Measurements from ENCODE around the gene DTNB. TPM values are rescaled to one million over a fixed set of nuclear protein-coding genes. Genes with fewer than 3 reads are reported as not detected.
"Not testable (repeated sequence)": the region's sequence is repeated elsewhere in the genome, so short reads cannot be mapped to it uniquely, and the experiment has no call there.

DTNB gene
- total RNA-seq, 1 experiment from 2014 or later = 51.9 TPM

DNA sequence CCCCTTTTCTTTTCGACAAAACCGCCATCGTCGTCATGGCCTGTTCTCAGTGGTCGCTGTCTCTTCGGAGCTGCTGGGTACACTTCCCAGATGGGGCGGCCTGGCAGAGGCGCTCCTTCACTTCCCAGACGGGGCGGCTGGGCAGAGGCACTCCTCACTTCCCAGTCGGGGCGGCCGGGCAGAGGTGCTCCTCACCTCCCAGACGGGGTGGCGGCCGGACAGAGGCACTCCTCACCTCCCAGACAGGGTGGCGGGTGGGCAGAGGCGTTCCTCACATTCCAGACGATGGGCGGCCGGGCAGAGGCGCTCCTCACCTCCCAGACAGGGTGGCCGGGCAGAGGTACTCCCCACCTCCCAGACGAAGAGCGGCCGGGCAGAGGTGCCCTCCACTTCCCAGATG, 138.9 kb downstream of the DTNB start:
- Histone ChIP-seq H4K20me1 (ENCODE audit: insufficient read depth) (no peaks in the 10 kb centered on the region), H3K9me2 (ENCODE audit: insufficient read depth) (no peaks in the 10 kb centered on the region), H3K79me2 (ENCODE audit: low read depth) (no peaks in the 10 kb centered on the region), H2AFZ (no peak overlapping the region), H3K9me3 (ENCODE audit: insufficient read depth, low read depth) (no peaks in the 10 kb centered on the region), H3K27me3 (ENCODE audit: insufficient read depth, low read depth) (no peaks in the 10 kb centered on the region), H3K4me3 (no peak overlapping the region), H3K36me3 (ENCODE audit: low read depth) (no peaks in the 10 kb centered on the region), H3K4me1 (replicated peaks; ENCODE audit: insufficient read depth) (no peaks in the 10 kb centered on the region), H3K4me2 (no peak overlapping the region), H3F3A (ENCODE audit: insufficient read depth, low read depth) (no peaks in the 10 kb centered on the region), H3K27ac (no peak overlapping the region)
- DNase-seq = no peak
- CTCF ChIA-PET = no interaction called here
- intact Hi-C loops (cut with micrococcal nuclease; ENCODE audit: unreplicated experiment) = no loop called here
- POLR2A ChIA-PET (ENCODE audit: unreplicated experiment) = no interaction called here
- no TSS peak for BruUV-seq (replicated peaks)
- TF ChIP-seq, protein P1, sequence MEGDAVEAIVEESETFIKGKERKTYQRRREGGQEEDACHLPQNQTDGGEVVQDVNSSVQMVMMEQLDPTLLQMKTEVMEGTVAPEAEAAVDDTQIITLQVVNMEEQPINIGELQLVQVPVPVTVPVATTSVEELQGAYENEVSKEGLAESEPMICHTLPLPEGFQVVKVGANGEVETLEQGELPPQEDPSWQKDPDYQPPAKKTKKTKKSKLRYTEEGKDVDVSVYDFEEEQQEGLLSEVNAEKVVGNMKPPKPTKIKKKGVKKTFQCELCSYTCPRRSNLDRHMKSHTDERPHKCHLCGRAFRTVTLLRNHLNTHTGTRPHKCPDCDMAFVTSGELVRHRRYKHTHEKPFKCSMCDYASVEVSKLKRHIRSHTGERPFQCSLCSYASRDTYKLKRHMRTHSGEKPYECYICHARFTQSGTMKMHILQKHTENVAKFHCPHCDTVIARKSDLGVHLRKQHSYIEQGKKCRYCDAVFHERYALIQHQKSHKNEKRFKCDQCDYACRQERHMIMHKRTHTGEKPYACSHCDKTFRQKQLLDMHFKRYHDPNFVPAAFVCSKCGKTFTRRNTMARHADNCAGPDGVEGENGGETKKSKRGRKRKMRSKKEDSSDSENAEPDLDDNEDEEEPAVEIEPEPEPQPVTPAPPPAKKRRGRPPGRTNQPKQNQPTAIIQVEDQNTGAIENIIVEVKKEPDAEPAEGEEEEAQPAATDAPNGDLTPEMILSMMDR (conservative IDR thresholded peaks at IDR 0.05) = no peak
- no peak for TF ChIP-seq EZH2 (IDR thresholded peaks at IDR 0.05; ENCODE audit: low read depth)

DNA sequence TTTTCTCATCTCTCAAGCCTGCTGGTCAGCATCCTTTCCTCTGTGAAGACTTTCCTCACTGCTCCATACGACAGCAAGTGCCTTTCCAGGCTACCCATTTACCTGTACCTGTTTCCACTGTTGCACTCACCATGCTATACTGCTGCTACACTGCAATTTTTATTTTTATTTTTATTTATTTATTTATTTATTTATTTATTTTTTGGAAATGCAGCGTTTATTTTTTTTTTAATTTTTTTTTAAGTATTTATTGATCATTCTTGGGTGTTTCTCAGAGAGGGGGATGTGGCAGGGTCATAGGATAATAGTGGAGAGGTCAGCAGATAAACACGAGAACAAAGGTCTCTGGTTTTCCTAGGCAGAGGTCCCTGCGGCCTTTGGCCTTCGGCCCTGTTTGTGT, 139.6 kb downstream of the DTNB start:
- H3K4me3 ChIP-seq; H2AFZ ChIP-seq; H3K4me1 ChIP-seq (replicated peaks; ENCODE audit: insufficient read depth); H3K27ac ChIP-seq; POLR2A ChIA-PET (ENCODE audit: unreplicated experiment); H3K9me2 ChIP-seq (ENCODE audit: insufficient read depth); H3K9me3 ChIP-seq (ENCODE audit: insufficient read depth, low read depth); CTCF ChIA-PET; H3F3A ChIP-seq (ENCODE audit: insufficient read depth, low read depth); DNase-seq; intact Hi-C loops (cut with micrococcal nuclease; ENCODE audit: unreplicated experiment); H3K36me3 ChIP-seq (ENCODE audit: low read depth); H3K4me2 ChIP-seq; BruUV-seq (replicated peaks); H3K27me3 ChIP-seq (ENCODE audit: insufficient read depth, low read depth); H3K79me2 ChIP-seq (ENCODE audit: low read depth); H4K20me1 ChIP-seq (ENCODE audit: insufficient read depth): not testable (repeated sequence)

DNA sequence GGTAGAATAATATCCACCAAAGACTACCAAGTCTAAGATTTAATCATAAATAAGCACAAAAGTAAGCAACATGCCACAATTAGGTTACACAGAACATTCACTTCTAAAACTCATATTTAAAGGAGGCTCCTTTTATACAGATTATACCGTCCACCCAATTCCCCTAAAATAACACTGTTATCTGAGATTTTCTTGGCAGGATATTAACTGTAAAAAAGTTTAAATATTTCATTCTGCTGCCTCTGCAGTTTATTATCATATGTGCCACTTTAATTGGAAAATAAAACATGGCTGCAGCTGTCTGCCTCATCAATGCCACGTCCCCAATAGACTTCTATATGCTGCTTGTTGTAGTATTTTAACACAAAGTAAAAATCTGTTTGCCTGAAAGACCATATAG, 140.9 kb downstream of the DTNB start:
- CTCF ChIA-PET = no interaction called here

DNA sequence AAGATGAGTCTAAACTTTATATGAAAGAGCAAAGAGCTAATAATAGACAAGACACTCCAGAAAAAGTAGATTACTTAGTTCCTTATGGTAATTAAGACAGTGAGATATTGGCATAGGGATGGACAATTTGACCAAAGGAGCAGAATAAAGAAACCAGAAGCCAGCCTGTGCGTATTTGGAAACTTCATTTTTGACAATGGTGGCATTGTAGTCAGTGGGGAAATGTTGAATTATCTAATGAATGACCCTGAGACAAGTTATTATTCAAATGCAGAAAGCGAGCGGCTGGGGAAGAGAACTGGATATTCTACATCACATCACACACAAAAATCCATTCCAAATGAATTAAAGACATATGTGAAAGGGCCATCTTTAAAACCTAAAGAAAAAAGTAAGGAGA, 144.3 kb downstream of the DTNB start:
- Histone ChIP-seq H3K9me3 (ENCODE audit: insufficient read depth, low read depth) (no peaks in the 10 kb centered on the region), H2AFZ (no peak overlapping the region), H3K79me2 (ENCODE audit: low read depth) (no peaks in the 10 kb centered on the region), H3K4me2 (no peak overlapping the region), H4K20me1 (ENCODE audit: insufficient read depth) (no peaks in the 10 kb centered on the region), H3K27ac (no peak overlapping the region), H3K4me3 (no peak overlapping the region), H3K27me3 (ENCODE audit: insufficient read depth, low read depth) (no peaks in the 10 kb centered on the region), H3K9me2 (ENCODE audit: insufficient read depth) (no peaks in the 10 kb centered on the region), H3F3A (ENCODE audit: insufficient read depth, low read depth) (peaks cover 7% of the 10 kb centered on the region; the same call in 1 of the 2 replicates), H3K36me3 (ENCODE audit: low read depth) (no peaks in the 10 kb centered on the region), H3K4me1 (replicated peaks; ENCODE audit: insufficient read depth) (no peaks in the 10 kb centered on the region)
- ChIA-PET POLR2A (ENCODE audit: unreplicated experiment) (no interaction called here), CTCF (interaction anchor here (0.6 kb wide), 1 partner anchor 14 kb away, joined by 3 read pairs; no protein-coding TSS in a partner anchor)
- TF ChIP-seq, protein P1 (conservative IDR thresholded peaks at IDR 0.05) = no peak
- TF ChIP-seq EZH2 (IDR thresholded peaks at IDR 0.05; ENCODE audit: low read depth) = no peak
- no peak for DNase-seq
- intact Hi-C loops (cut with micrococcal nuclease; ENCODE audit: unreplicated experiment) = loop anchor here (10.0 kb wide), 1 partner anchor 304 kb away; no protein-coding TSS in a partner anchor
- BruUV-seq (replicated peaks) = no TSS peak

More for the DNA sequence above, 140.9 kb downstream of the DTNB start:
- Histone ChIP-seq H3K9me2 (ENCODE audit: insufficient read depth) (no peaks in the 10 kb centered on the region), H3K9me3 (ENCODE audit: insufficient read depth, low read depth) (no peaks in the 10 kb centered on the region), H3F3A (ENCODE audit: insufficient read depth, low read depth) (peaks cover 7% of the 10 kb centered on the region; the same call in 1 of the 2 replicates), H4K20me1 (ENCODE audit: insufficient read depth) (no peaks in the 10 kb centered on the region), H3K27me3 (ENCODE audit: insufficient read depth, low read depth) (no peaks in the 10 kb centered on the region), H3K4me2 (no peak overlapping the region), H3K79me2 (ENCODE audit: low read depth) (no peaks in the 10 kb centered on the region), H2AFZ (no peak overlapping the region), H3K4me1 (replicated peaks; ENCODE audit: insufficient read depth) (no peaks in the 10 kb centered on the region), H3K27ac (no peak overlapping the region), H3K36me3 (ENCODE audit: low read depth) (no peaks in the 10 kb centered on the region), H3K4me3 (no peak overlapping the region)
- intact Hi-C loops (cut with micrococcal nuclease; ENCODE audit: unreplicated experiment) = no loop called here
- no TSS peak for BruUV-seq (replicated peaks)
- POLR2A ChIA-PET (ENCODE audit: unreplicated experiment) = no interaction called here
- TF ChIP-seq EZH2 (IDR thresholded peaks at IDR 0.05; ENCODE audit: low read depth) = no peak
- DNase-seq = no peak

Data from PC-9 (cell line).